HG03095 (cell line): Measurements from ENCODE around the gene CHRM2.

Experiments used
- ATAC-seq: cut with Tn5 transposase; IDR thresholded peaks from one replicate; pipeline ENCODE4 v1.9.1; 2021; ENCODE audit warnings: moderate library complexity; ENCODE audit not compliant: unreplicated experiment

Gene CHRM2

GRCh38 chr7:136891850-136892249 is 23.4 kb downstream of the CHRM2 start:
- ATAC-seq = no peak

- no peak for ATAC-seq
Observed at GRCh38 chr7:136894789-136895188, 26.3 kb downstream of the CHRM2 start.

- no peak for ATAC-seq
Observed at GRCh38 chr7:136897676-136898075, 29.2 kb downstream of the CHRM2 start.

GRCh38 chr7:136900005-136900404 is 31.6 kb downstream of the CHRM2 start:
- ATAC-seq = no peak

GRCh38 chr7:136910771-136911170 is 42.3 kb downstream of the CHRM2 start:
- ATAC-seq = no peak

- ATAC-seq = no peak
Observed at GRCh38 chr7:136911344-136911743, 42.9 kb downstream of the CHRM2 start.

GRCh38 chr7:136912339-136912738 is 43.9 kb downstream of the CHRM2 start:
- no peak for ATAC-seq

GRCh38 chr7:136914016-136914415 is 45.6 kb downstream of the CHRM2 start:
- ATAC-seq = no peak

- no peak for ATAC-seq
Observed at GRCh38 chr7:136919820-136920219, 51.4 kb downstream of the CHRM2 start.

GRCh38 chr7:136923111-136923667 is 54.7 kb downstream of the CHRM2 start:
- ATAC-seq = no peak

GRCh38 chr7:136925044-136925443 is 56.6 kb downstream of the CHRM2 start:
- no peak for ATAC-seq

- ATAC-seq = no peak
Observed at GRCh38 chr7:136925556-136925955, 57.1 kb downstream of the CHRM2 start.

GRCh38 chr7:136931169-136931867 is 62.9 kb downstream of the CHRM2 start:
- ATAC-seq = no peak

GRCh38 chr7:136937436-136937835 is 69.0 kb downstream of the CHRM2 start:
- ATAC-seq = no peak

- no peak for ATAC-seq
Observed at GRCh38 chr7:136938476-136938875, 70.0 kb downstream of the CHRM2 start.

GRCh38 chr7:136940122-136940521 is 71.7 kb downstream of the CHRM2 start:
- no peak for ATAC-seq

GRCh38 chr7:136940917-136941316 is 72.5 kb downstream of the CHRM2 start:
- ATAC-seq = no peak

- no peak for ATAC-seq
Observed at GRCh38 chr7:136941816-136942215, 73.4 kb downstream of the CHRM2 start.

GRCh38 chr7:136942401-136942800 is 73.9 kb downstream of the CHRM2 start:
- no peak for ATAC-seq

- ATAC-seq = no peak
Observed at GRCh38 chr7:136942994-136943393, 74.5 kb downstream of the CHRM2 start.

GRCh38 chr7:136947347-136947746 is 78.9 kb downstream of the CHRM2 start:
- no peak for ATAC-seq

- no peak for ATAC-seq
Observed at GRCh38 chr7:136950331-136950730, 81.9 kb downstream of the CHRM2 start.

- no peak for ATAC-seq
Observed at GRCh38 chr7:136953386-136953785, 84.9 kb downstream of the CHRM2 start.
